Uterus (tissue), 2 donors: Measurements from ENCODE around the gene SDK2.

ENCODE experiments used
- CTCF ChIP-seq, 4 experiments: fragments of 200-600 bp in 2 of 4; fragments of 450-650 bp in 2 of 4; sonication (generic) in 2 of 4; IDR thresholded peaks; one replicate each; pipeline ENCODE4 v1.5.1; 2016 to 2019; ENCODE audit warnings: antibody characterized with exemption in 4 of 4, mild to moderate bottlenecking in 2 of 4, moderate library complexity in 1 of 4
- POLR2A ChIP-seq, 2 donors: fragments of 450-650 bp; IDR thresholded peaks; one replicate each; pipeline ENCODE4 v1.6.1; 2016; ENCODE audit warnings: antibody characterized with exemption in 2 of 2, mild to moderate bottlenecking in 1 of 2, moderate library complexity in 1 of 2

- no peak for TF ChIP-seq CTCF (IDR thresholded peaks at IDR 0.05)
- TF ChIP-seq POLR2A (IDR thresholded peaks at IDR 0.05): no peak
Measured at GRCh38 chr17:73653810-73654209, 9.6 kb upstream of the SDK2 start.
